Ectodermal cell (in vitro differentiated cells): ENCODE data around the gene ZFAND5.

ENCODE experiments used
- H3K27ac ChIP-seq: 2 replicates; pipeline ENCODE4 v1.7.0; 2013; ENCODE audit warnings: mild to moderate bottlenecking, low read depth, low read length; ENCODE audit not compliant: insufficient read depth, poor library complexity, severe bottlenecking
- H3K27me3 ChIP-seq: 2 replicates; pipeline ENCODE4 v1.7.0; 2013; ENCODE audit warnings: mild to moderate bottlenecking, low read length; ENCODE audit not compliant: insufficient read depth, control insufficient read depth, poor library complexity, severe bottlenecking
- H3K36me3 ChIP-seq: one replicate; pipeline ENCODE4 v1.7.0; 2013; ENCODE audit warnings: low read length; ENCODE audit not compliant: control insufficient read depth, insufficient read depth
- H3K4me1 ChIP-seq: one replicate; pipeline ENCODE4 v1.7.0; 2013; ENCODE audit warnings: low read length; ENCODE audit not compliant: control insufficient read depth, insufficient read depth
- H3K4me3 ChIP-seq: 2 replicates; pipeline ENCODE4 v1.7.0; 2013; ENCODE audit warnings: low read depth, low read length, control low read depth; ENCODE audit not compliant: insufficient read depth
- H3K9me3 ChIP-seq: 2 replicates; pipeline ENCODE4 v1.7.0; 2013; ENCODE audit warnings: mild to moderate bottlenecking, low read length, moderate library complexity; ENCODE audit not compliant: control insufficient read depth
- whole genome bisulfite sequencing, 2 experiments: methylation state at CpG; one replicate each; pipeline ENCODE4 v1.1.7; 2013; ENCODE audit warnings: missing lambda C conversion rate in 2 of 2; 5-methylcytosine and 5-hydroxymethylcytosine counted together

ZFAND5 gene

GRCh38 chr9:72352911-72353388 lies 12.1 kb downstream of the ZFAND5 start:
- Histone ChIP-seq H3K4me1 (no peaks in the 10 kb centered on the region), H3K9me3 (no peaks in the 10 kb centered on the region), H3K27ac (no peak overlapping the region), H3K27me3 (no peaks in the 10 kb centered on the region), H3K36me3 (peaks cover 27% of the 10 kb centered on the region), H3K4me3 (no peak overlapping the region)
- 63 to 65% methylated on average over 2 of the region's 2 CpGs for WGBS, 2 experiments

- WGBS, 2 experiments = 91 to 92% methylated on average over 13 to 15 of the region's 15 CpGs
- no peak overlapping the region for H3K27ac ChIP-seq
- H3K9me3 ChIP-seq = no peaks in the 10 kb centered on the region
- H3K36me3 ChIP-seq = peaks cover 26% of the 10 kb centered on the region
- no peak overlapping the region for H3K4me3 ChIP-seq
- no peaks in the 10 kb centered on the region for H3K27me3 ChIP-seq
- no peaks in the 10 kb centered on the region for H3K4me1 ChIP-seq
These were observed 13.2 kb downstream of the ZFAND5 start for GRCh38 chr9:72351538-72352453.

- Histone ChIP-seq H3K4me3 (no peak overlapping the region), H3K27me3 (no peaks in the 10 kb centered on the region), H3K9me3 (no peaks in the 10 kb centered on the region), H3K36me3 (peaks cover 11% of the 10 kb centered on the region), H3K4me1 (no peaks in the 10 kb centered on the region), H3K27ac (no peak overlapping the region)
- 80 to 81% methylated on average over 1 of the region's 1 CpG for WGBS, 2 experiments
These were observed 15.1 kb downstream of the ZFAND5 start for GRCh38 chr9:72349911-72350310.

- Histone ChIP-seq H3K4me3 (no peak overlapping the region), H3K9me3 (no peaks in the 10 kb centered on the region), H3K4me1 (no peaks in the 10 kb centered on the region), H3K27ac (no peak overlapping the region), H3K36me3 (peaks cover 5% of the 10 kb centered on the region), H3K27me3 (no peaks in the 10 kb centered on the region)
- 100% methylated on average over 1 of the region's 2 CpGs; no CpG with 5 or more reads in 1 of the 2 experiments for WGBS, 2 experiments
These were observed 15.8 kb downstream of the ZFAND5 start for GRCh38 chr9:72349240-72349639.

GRCh38 chr9:72346333-72346732 lies 18.7 kb downstream of the ZFAND5 start:
- H3K4me1 ChIP-seq = no peaks in the 10 kb centered on the region
- H3K36me3 ChIP-seq = no peaks in the 10 kb centered on the region
- no peaks in the 10 kb centered on the region for H3K27me3 ChIP-seq
- no peak overlapping the region for H3K27ac ChIP-seq
- no peaks in the 10 kb centered on the region for H3K9me3 ChIP-seq
- no CpG with 5 or more reads among the region's 1 CpG for WGBS, 2 experiments
- H3K4me3 ChIP-seq = no peak overlapping the region

GRCh38 chr9:72338631-72339030 lies 26.4 kb downstream of the ZFAND5 start:
- Histone ChIP-seq H3K27me3 (no peaks in the 10 kb centered on the region), H3K9me3 (no peaks in the 10 kb centered on the region), H3K27ac (no peak overlapping the region), H3K4me3 (no peak overlapping the region), H3K36me3 (no peaks in the 10 kb centered on the region), H3K4me1 (no peaks in the 10 kb centered on the region)
- WGBS, 2 experiments = 97% methylated on average over 4 of the region's 4 CpGs

- H3K36me3 ChIP-seq = no peaks in the 10 kb centered on the region
- H3K27ac ChIP-seq = no peak overlapping the region
- no peaks in the 10 kb centered on the region for H3K27me3 ChIP-seq
- no peaks in the 10 kb centered on the region for H3K9me3 ChIP-seq
- H3K4me1 ChIP-seq = no peaks in the 10 kb centered on the region
- 73 to 74% methylated on average over 4 to 5 of the region's 5 CpGs for WGBS, 2 experiments
- H3K4me3 ChIP-seq = no peak overlapping the region
These were observed 27.7 kb downstream of the ZFAND5 start for GRCh38 chr9:72337286-72337685.

GRCh38 chr9:72334658-72335337 lies 30.2 kb downstream of the ZFAND5 start:
- Histone ChIP-seq H3K4me3 (no peak overlapping the region), H3K27me3 (no peaks in the 10 kb centered on the region), H3K9me3 (no peaks in the 10 kb centered on the region), H3K27ac (no peak overlapping the region), H3K36me3 (no peaks in the 10 kb centered on the region), H3K4me1 (no peaks in the 10 kb centered on the region)
- WGBS, 2 experiments = 94 to 96% methylated on average over 6 of the region's 6 CpGs

GRCh38 chr9:72333709-72334108 lies 31.3 kb downstream of the ZFAND5 start:
- Histone ChIP-seq H3K27me3 (no peaks in the 10 kb centered on the region), H3K4me1 (no peaks in the 10 kb centered on the region), H3K9me3 (no peaks in the 10 kb centered on the region), H3K27ac (no peak overlapping the region), H3K36me3 (no peaks in the 10 kb centered on the region), H3K4me3 (no peak overlapping the region)
- WGBS, 2 experiments = 80 to 81% methylated on average over 3 of the region's 3 CpGs

- H3K27ac ChIP-seq = no peak overlapping the region
- no peaks in the 10 kb centered on the region for H3K36me3 ChIP-seq
- H3K4me3 ChIP-seq = no peak overlapping the region
- no peaks in the 10 kb centered on the region for H3K4me1 ChIP-seq
- no peaks in the 10 kb centered on the region for H3K27me3 ChIP-seq
- no peaks in the 10 kb centered on the region for H3K9me3 ChIP-seq
- 88 to 91% methylated on average over 3 of the region's 3 CpGs for WGBS, 2 experiments
These were observed 31.8 kb downstream of the ZFAND5 start for GRCh38 chr9:72333197-72333596.
